ENCODE results near the gene FOXR1. TPM values are rescaled to one million over a fixed set of nuclear protein-coding genes. Genes with fewer than 3 reads are reported as not detected.

Gene FOXR1
- total and polyA plus RNA-seq, 4 experiments from 2014 or later: not detected

DNA sequence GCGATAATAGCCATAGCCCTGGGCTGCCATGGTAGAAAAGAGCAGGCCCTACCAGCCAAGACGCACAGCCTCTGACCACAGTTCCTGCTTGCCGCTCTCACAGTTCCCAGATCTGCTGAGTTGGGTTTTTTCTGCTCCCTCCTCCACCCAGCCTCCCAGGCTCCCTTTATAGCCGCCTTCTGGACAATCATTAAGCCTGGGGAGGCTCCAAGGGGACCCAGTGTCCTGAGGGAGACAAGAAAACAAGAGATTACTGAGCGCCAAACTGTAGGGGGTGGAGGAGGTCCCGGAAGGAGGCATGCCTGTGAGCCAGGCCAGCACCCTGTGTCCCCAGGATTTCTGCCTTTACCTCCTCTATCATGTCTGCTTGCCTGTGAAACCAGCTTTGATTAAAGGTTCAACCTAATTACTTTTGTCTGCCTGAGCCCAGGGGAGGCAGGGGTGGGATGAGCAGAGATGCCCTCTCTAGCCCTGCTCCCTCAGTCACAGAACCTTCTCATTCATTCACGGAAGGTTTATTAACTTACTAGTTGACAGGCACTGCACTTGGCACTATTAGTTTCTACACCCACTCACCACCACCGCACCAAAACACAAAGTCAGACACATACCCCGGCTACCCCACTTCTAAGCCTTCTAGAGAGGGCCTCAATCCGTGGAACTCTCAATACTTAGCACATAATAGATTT is 57.9 kb downstream of the FOXR1 start:
- Mint-ChIP-seq H3K9me3 (no peaks in the 10 kb centered on the region), H3K4me1 (peaks cover 17 to 49% (median 22%) of the 10 kb centered on the region in 4 donors), H3K4me3 (peak overlapping the region; percentile 78 to 91 (median 82)), H3K27me3 (no peaks in the 10 kb centered on the region), H3K36me3 (peaks cover 10 to 13% of the 10 kb centered on the region in 2 donors), H3K27ac (peak overlapping the region; percentile 64 to 93 (median 90))
- ChIA-PET CTCF (ENCODE audit: partially characterized antibody) (interaction anchor here (1.2 to 3.1 kb wide), 4 partner anchors 11 to 50 kb away, joined by 3 to 16 read pairs (median 4); partner anchors contain the start of genes RPS25, TRAPPC4 and VPS11), POLR2A (ENCODE audit: partially characterized antibody) (interaction anchor here (0.6 to 6.2 kb wide), 7 partner anchors 11 to 71 kb away, joined by 3 to 135 read pairs (median 15); partner anchors contain the start of genes CENATAC, HMBS, HYOU1 and RPS25)
- Histone ChIP-seq H3K36me3 (ENCODE audit: insufficient read depth, low read length) (peaks cover 12% of the 10 kb centered on the region), H3K27ac (ENCODE audit: low read depth, low read length) (peak overlapping the region; percentile 76), H3K4me1 (ENCODE audit: insufficient read depth, low read length) (peaks cover 22% of the 10 kb centered on the region), H3K4me3 (ENCODE audit: low read length in 2 of 2) (peak overlapping the region; percentile 61 to 91), H3K9me3 (ENCODE audit: control insufficient read depth in 1 of 2, low read length in 2 of 2) (no peaks in the 10 kb centered on the region), H3K27me3 (ENCODE audit: insufficient read depth, low read length) (no peaks in the 10 kb centered on the region)
- peak in 4 of 5 donors; percentile 16 to 30 (median 21) for DNase-seq
- intact Hi-C loops (cut with micrococcal nuclease): loop anchor here (1.0 to 2.0 kb wide), 6 partner anchors 11 to 101 kb away; partner anchors contain the start of genes CENATAC, HYOU1, RPS25 and TRAPPC4

DNA sequence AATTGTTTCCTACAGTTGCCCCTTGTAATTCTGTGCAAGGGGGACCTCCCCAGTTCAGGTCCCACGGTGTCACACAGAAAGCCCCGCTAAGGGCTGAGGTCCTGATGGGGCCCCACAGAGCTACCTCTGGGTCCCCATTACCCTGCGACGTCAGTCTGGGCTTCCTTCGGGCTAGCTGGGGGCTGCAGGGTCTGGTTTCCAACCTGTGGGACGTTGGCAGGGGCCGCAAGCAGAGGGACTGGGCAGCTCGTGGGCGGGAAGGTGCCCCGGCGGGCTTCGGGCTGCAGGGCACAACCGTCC is 58.4 kb downstream of the FOXR1 start:
- Mint-ChIP-seq H3K4me1 (peaks cover 16 to 45% (median 20%) of the 10 kb centered on the region in 4 donors), H3K9me3 (no peaks in the 10 kb centered on the region), H3K4me3 (peak overlapping the region; percentile 78 to 91 (median 82)), H3K27me3 (no peaks in the 10 kb centered on the region), H3K36me3 (peaks cover 5 to 8% of the 10 kb centered on the region in 2 donors), H3K27ac (peak overlapping the region; percentile 64 to 93 (median 90))
- intact Hi-C loops (cut with micrococcal nuclease): loop anchor here (1.0 to 2.0 kb wide), 6 partner anchors 12 to 102 kb away; partner anchors contain the start of genes CENATAC, HYOU1, RPS25 and TRAPPC4
- DNase-seq: peak in 2 of 5 donors; percentile 12 to 29
- CTCF ChIA-PET (ENCODE audit: partially characterized antibody): interaction anchor here (0.8 to 3.1 kb wide), 9 partner anchors 11 to 167 kb away, joined by 3 to 16 read pairs (median 4); partner anchors contain the start of genes HMBS, RPS25, TRAPPC4 and VPS11
- Histone ChIP-seq H3K4me3 (ENCODE audit: low read length in 2 of 2) (peak overlapping the region; percentile 61 to 91), H3K27me3 (ENCODE audit: insufficient read depth, low read length) (no peaks in the 10 kb centered on the region), H3K36me3 (ENCODE audit: insufficient read depth, low read length) (peaks cover 7% of the 10 kb centered on the region), H3K27ac (ENCODE audit: low read depth, low read length) (peak overlapping the region; percentile 76), H3K4me1 (ENCODE audit: insufficient read depth, low read length) (peaks cover 19% of the 10 kb centered on the region), H3K9me3 (ENCODE audit: control insufficient read depth in 1 of 2, low read length in 2 of 2) (no peaks in the 10 kb centered on the region)
- POLR2A ChIA-PET (ENCODE audit: partially characterized antibody): interaction anchor here (0.6 to 6.2 kb wide), 12 partner anchors 12 to 633 kb away, joined by 3 to 135 read pairs (median 7); partner anchors contain the start of genes CENATAC, DDX6, DPAGT1 and HMBS

DNA sequence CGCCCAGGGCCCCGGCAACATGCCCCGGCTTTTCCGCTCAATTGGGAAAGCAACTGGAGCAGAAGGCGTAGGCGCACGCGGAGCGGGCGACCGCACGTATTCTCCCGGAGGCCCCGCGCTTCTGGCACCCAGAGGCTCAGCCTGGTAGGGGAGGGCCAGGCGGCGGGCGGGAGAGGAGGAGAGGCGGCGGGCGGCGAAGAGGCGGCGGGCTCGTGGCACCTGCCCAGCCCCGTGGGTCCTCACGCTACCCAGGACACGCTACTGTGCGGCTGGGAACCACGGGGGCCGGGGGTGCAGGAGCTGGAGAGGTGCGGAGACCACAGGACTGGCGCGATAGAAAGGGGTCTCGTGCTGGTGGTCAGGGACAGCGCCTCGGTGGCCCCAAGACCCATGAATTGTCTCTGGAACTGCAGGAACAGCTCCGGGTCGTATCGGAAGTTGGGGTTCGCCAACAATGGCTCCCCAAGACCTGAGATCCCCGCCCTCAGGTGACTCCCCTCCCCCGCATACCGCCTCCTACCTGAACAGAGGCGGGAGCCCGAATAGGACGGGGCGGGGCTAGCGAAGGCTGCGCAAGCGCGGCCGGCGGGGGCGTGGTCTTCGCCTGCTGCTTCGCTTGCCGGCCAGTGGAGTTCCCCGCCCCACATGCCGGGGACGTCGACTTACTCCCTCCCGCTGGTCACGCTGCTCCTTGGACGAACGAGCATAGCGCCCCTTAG is 58.9 kb downstream of the FOXR1 start, which contains the start of gene SLC37A4:
Gene SLC37A4, minus strand, starts transcription at position 549 of the 719 bp plus-strand sequence.
- peak within 1 kb of the TSS; percentile 64 to 95 (median 93) for H3K27ac Mint-ChIP-seq
- peak; percentile 98 to 99 (median 99) for DNase-seq
- Histone ChIP-seq H3K27me3 (ENCODE audit: insufficient read depth, low read length) (no peaks in the 10 kb centered on the region), H3K4me3 (ENCODE audit: low read length in 2 of 2) (peak within 1 kb of the TSS; percentile 61 to 91), H3K36me3 (ENCODE audit: insufficient read depth, low read length) (peaks cover 2% of the 10 kb centered on the region), H3K4me1 (ENCODE audit: insufficient read depth, low read length) (peaks cover 19% of the 10 kb centered on the region), H3K27ac (ENCODE audit: low read depth, low read length) (peak within 1 kb of the TSS; percentile 76), H3K9me3 (ENCODE audit: control insufficient read depth in 1 of 2, low read length in 2 of 2) (no peaks in the 10 kb centered on the region)
- peaks cover 0 to 3% of the 10 kb centered on the region in 2 donors for H3K36me3 Mint-ChIP-seq
- intact Hi-C loops (cut with micrococcal nuclease): loop anchor here (1.0 to 2.0 kb wide), 6 partner anchors 12 to 102 kb away; partner anchors contain the start of genes CENATAC, HYOU1, RPS25 and TRAPPC4
- CTCF ChIA-PET (ENCODE audit: partially characterized antibody): interaction anchor here (0.8 to 3.1 kb wide), 14 partner anchors 8 to 167 kb away, joined by 3 to 16 read pairs (median 4); partner anchors contain the start of genes HMBS, HYOU1, RPS25 and TRAPPC4
- H3K4me3 Mint-ChIP-seq: peak within 1 kb of the TSS; percentile 78 to 91 (median 82)
- POLR2A ChIA-PET (ENCODE audit: partially characterized antibody): interaction anchor here (0.6 to 6.2 kb wide), 12 partner anchors 12 to 633 kb away, joined by 3 to 135 read pairs (median 7); partner anchors contain the start of genes CENATAC, DDX6, DPAGT1 and HMBS
- no peaks in the 10 kb centered on the region for H3K27me3 Mint-ChIP-seq
- no peaks in the 10 kb centered on the region for H3K9me3 Mint-ChIP-seq
- H3K4me1 Mint-ChIP-seq: peaks cover 14 to 40% (median 19%) of the 10 kb centered on the region in 4 donors

Small RNA genes lying within 50 kb of the gene (microRNA-seq; reads per million reads assigned to microRNA genes)
- not detected for gene MIR3656 (ENCODE audit: borderline microRNAs expressed, borderline number of aligned reads, borderline replicate concordance)

Other genes starting within 250 kb of the FOXR1 start
- gene DDX6, start 180.6 kb upstream of the FOXR1 start, total RNA-seq: 100 to 1,000 TPM; 299 to 304 TPM
- gene DDX6, start 180.6 kb upstream of the FOXR1 start, polyA plus RNA-seq: 10 to 100 TPM; 74.6 to 90.9 TPM
- 10 to 100 TPM; 21.1 to 21.5 TPM for gene CXCR5, start 87.9 kb upstream of the FOXR1 start, total RNA-seq
- 10 to 100 TPM in 1 of 2 donors, 1 to 10 TPM in 1; 7.9 to 18.2 TPM for gene CXCR5, start 87.9 kb upstream of the FOXR1 start, polyA plus RNA-seq
- 100 to 1,000 TPM; 216 to 232 TPM for gene BCL9L, start 45.8 kb upstream of the FOXR1 start, total RNA-seq
- gene BCL9L, start 45.8 kb upstream of the FOXR1 start, polyA plus RNA-seq: 10 to 100 TPM in 1 of 2 donors, under 1 TPM in 1; 0.45 to 10.9 TPM
- gene UPK2, start 15.5 kb upstream of the FOXR1 start, total RNA-seq: not detected
- not detected for gene UPK2, start 15.5 kb upstream of the FOXR1 start, polyA plus RNA-seq
- 100 to 1,000 TPM; 109 to 114 TPM for gene CENATAC, start 26.4 kb downstream of the FOXR1 start, total RNA-seq
- 10 to 100 TPM; 13.3 to 16.9 TPM for gene CENATAC, start 26.4 kb downstream of the FOXR1 start, polyA plus RNA-seq
- 1,000 to 10,000 TPM; 2,545 to 2,705 TPM for gene RPS25, start 46.6 kb downstream of the FOXR1 start, total RNA-seq
- 1,000 to 10,000 TPM; 4,676 to 5,786 TPM for gene RPS25, start 46.6 kb downstream of the FOXR1 start, polyA plus RNA-seq
- gene TRAPPC4, start 47.0 kb downstream of the FOXR1 start, total RNA-seq: 10 to 100 TPM; 89.2 to 97.3 TPM
- 100 to 1,000 TPM in 1 of 2 donors, 10 to 100 TPM in 1; 92.1 to 116 TPM for gene TRAPPC4, start 47.0 kb downstream of the FOXR1 start, polyA plus RNA-seq
- 10 to 100 TPM; 14.6 to 14.8 TPM for gene SLC37A4, start 59.1 kb downstream of the FOXR1 start, total RNA-seq
- 10 to 100 TPM; 10.6 to 13.0 TPM for gene SLC37A4, start 59.1 kb downstream of the FOXR1 start, polyA plus RNA-seq
- 100 to 1,000 TPM; 136 to 146 TPM for gene HYOU1, start 85.4 kb downstream of the FOXR1 start, total RNA-seq
- gene HYOU1, start 85.4 kb downstream of the FOXR1 start, polyA plus RNA-seq: 10 to 100 TPM; 24.1 to 27.9 TPM
- gene VPS11, start 96.1 kb downstream of the FOXR1 start, total RNA-seq: 10 to 100 TPM; 56.2 to 61.2 TPM
- gene VPS11, start 96.1 kb downstream of the FOXR1 start, polyA plus RNA-seq: 10 to 100 TPM; 36.0 to 61.7 TPM
- 1 to 10 TPM; 5.1 to 5.8 TPM for gene HMBS, start 113.1 kb downstream of the FOXR1 start, total RNA-seq
- 10 to 100 TPM; 17.7 to 21.2 TPM for gene HMBS, start 113.1 kb downstream of the FOXR1 start, polyA plus RNA-seq
- 10 to 100 TPM; 52.0 to 52.3 TPM for gene DPAGT1, start 130.1 kb downstream of the FOXR1 start, total RNA-seq
- 10 to 100 TPM; 32.9 to 52.3 TPM for gene DPAGT1, start 130.1 kb downstream of the FOXR1 start, polyA plus RNA-seq
- 10 to 100 TPM; 35.2 to 37.5 TPM for gene C2CD2L, start 135.6 kb downstream of the FOXR1 start, total RNA-seq
- gene C2CD2L, start 135.6 kb downstream of the FOXR1 start, polyA plus RNA-seq: 10 to 100 TPM in 1 of 2 donors, 1 to 10 TPM in 1; 2.6 to 13.3 TPM
- 10 to 100 TPM; 70.8 to 75.3 TPM for gene HINFP, start 149.8 kb downstream of the FOXR1 start, total RNA-seq
- 10 to 100 TPM in 1 of 2 donors, 1 to 10 TPM in 1; 9.3 to 16.0 TPM for gene HINFP, start 149.8 kb downstream of the FOXR1 start, polyA plus RNA-seq
- under 1 TPM in 1 of 2 experiments, not detected in 1; 0.09 TPM for gene ABCG4, start 177.3 kb downstream of the FOXR1 start, total RNA-seq
- gene ABCG4, start 177.3 kb downstream of the FOXR1 start, polyA plus RNA-seq: not detected
- 1 to 10 TPM; 8.8 to 9.2 TPM for gene NLRX1, start 197.0 kb downstream of the FOXR1 start, total RNA-seq
- gene NLRX1, start 197.0 kb downstream of the FOXR1 start, polyA plus RNA-seq: 1 to 10 TPM; 5.5 to 7.4 TPM
- 1 to 10 TPM in 1 of 2 experiments, under 1 TPM in 1; 0.86 to 1.1 TPM for gene NHERF4, start 213.7 kb downstream of the FOXR1 start, total RNA-seq
- not detected for gene NHERF4, start 213.7 kb downstream of the FOXR1 start, polyA plus RNA-seq
- 10 to 100 TPM; 39.5 to 39.8 TPM for gene CBL, start 234.6 kb downstream of the FOXR1 start, total RNA-seq
- gene CBL, start 234.6 kb downstream of the FOXR1 start, polyA plus RNA-seq: 10 to 100 TPM in 1 of 2 donors, 1 to 10 TPM in 1; 3.6 to 15.6 TPM

Data from CD4-positive, alpha-beta memory T cell (primary cell).